ENCODE results near the gene SALL2. TPM values are rescaled to one million over a fixed set of nuclear protein-coding genes. Genes with fewer than 3 reads are reported as not detected.

The SALL2 gene
- total RNA-seq, 1 donor from 2014 or later: 263 TPM

- Histone ChIP-seq H3K4me2 (peak overlapping the region; percentile 92), H3K9ac (no peak overlapping the region)
- H3K27ac Mint-ChIP-seq: peak overlapping the region; percentile 100
Observed at GRCh38 chr14:21527318-21527679, 1.2 kb upstream of the SALL2 start.

DNA sequence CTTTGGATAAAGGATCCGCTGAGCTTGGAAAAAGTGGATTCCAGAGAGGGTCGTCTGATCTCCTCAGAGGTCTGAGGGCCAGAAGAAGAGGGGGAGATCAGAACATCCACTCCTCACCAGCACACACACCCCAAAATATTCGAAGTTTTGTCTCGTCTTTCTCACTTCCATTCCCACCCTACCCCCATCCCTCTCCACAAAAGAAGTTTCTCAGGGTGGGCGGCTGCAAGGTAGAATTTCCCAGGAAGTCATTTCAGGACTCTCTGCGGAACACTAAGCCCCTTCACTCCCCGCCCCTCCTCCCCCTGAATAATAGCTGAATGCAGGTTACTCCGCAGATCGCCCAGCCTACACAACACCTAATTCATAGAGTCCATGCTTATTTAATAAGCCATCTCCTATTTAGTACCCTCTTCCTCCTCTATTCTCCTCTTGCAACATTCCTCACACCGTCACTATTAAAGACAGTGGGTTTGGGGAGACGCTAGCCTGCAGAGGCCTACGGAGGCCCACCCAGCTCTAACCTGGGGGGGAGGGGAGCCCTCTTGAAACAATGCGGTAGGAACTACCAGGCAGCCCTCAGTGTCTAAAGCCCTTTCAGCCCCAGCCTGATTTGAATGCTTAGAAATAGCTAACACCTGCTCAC, 649 bp upstream of the SALL2 start:
- TF ChIP-seq EZH2phosphoT487 (IDR thresholded peaks at IDR 0.05) (no peak), EZH2 (IDR thresholded peaks at IDR 0.05) (no peak), CTCF (IDR thresholded peaks at IDR 0.05) (no peak)
- Histone ChIP-seq H3K79me2 (ENCODE audit: low read depth) (peaks cover 90% of the 10 kb centered on the region), H2AFZ (replicated peaks) (no peak overlapping the region), H3K9me3 (ENCODE audit: low read depth) (no peaks in the 10 kb centered on the region), H3K27ac (peak overlapping the region; percentile 100), H3K4me1 (peaks cover 74% of the 10 kb centered on the region), H4K20me1 (ENCODE audit: low read depth) (peaks cover 89% of the 10 kb centered on the region), H3K27me3 (no peaks in the 10 kb centered on the region), H3K4me2 (peak overlapping the region; percentile 92), H3K36me3 (peaks cover 19% of the 10 kb centered on the region), H3F3A (ENCODE audit: low read depth) (peaks cover 81% of the 10 kb centered on the region), H3K9ac (peak overlapping the region; percentile 20), H3K4me3 (peak overlapping the region; percentile 74)
- peaks cover 3% of the 10 kb centered on the region for H3K9me3 Mint-ChIP-seq
- H3K27ac Mint-ChIP-seq: peak overlapping the region; percentile 100
- DNase-seq (ENCODE audit: low spot score): peak; percentile 94
- H3K27me3 Mint-ChIP-seq (ENCODE audit: insufficient read depth, low read depth): peaks cover 17% of the 10 kb centered on the region
- peaks cover 73% of the 10 kb centered on the region for H3K4me1 Mint-ChIP-seq
- peaks cover 39% of the 10 kb centered on the region for H3K36me3 Mint-ChIP-seq
- peak overlapping the region; percentile 96 for H3K4me3 Mint-ChIP-seq

More at GRCh38 chr14:21527318-21527679, 1.2 kb upstream of the SALL2 start:
- H3K79me2 ChIP-seq (ENCODE audit: low read depth): peaks cover 90% of the 10 kb centered on the region
- peaks cover 15% of the 10 kb centered on the region for H3K27me3 Mint-ChIP-seq (ENCODE audit: insufficient read depth, low read depth)
- peak overlapping the region; percentile 96 for H3K4me3 Mint-ChIP-seq
- H4K20me1 ChIP-seq (ENCODE audit: low read depth): peaks cover 89% of the 10 kb centered on the region
- peaks cover 2% of the 10 kb centered on the region for H3K9me3 Mint-ChIP-seq
- H3K36me3 ChIP-seq: peaks cover 18% of the 10 kb centered on the region
- peak overlapping the region; percentile 100 for H3K27ac ChIP-seq
- H2AFZ ChIP-seq (replicated peaks): no peak overlapping the region
- peaks cover 73% of the 10 kb centered on the region for H3K4me1 Mint-ChIP-seq
- H3K4me1 ChIP-seq: peaks cover 74% of the 10 kb centered on the region
- TF ChIP-seq EZH2 (IDR thresholded peaks at IDR 0.05): no peak
- TF ChIP-seq EZH2phosphoT487 (IDR thresholded peaks at IDR 0.05): no peak
- peak overlapping the region; percentile 74 for H3K4me3 ChIP-seq
- H3K36me3 Mint-ChIP-seq: peaks cover 37% of the 10 kb centered on the region
- no peaks in the 10 kb centered on the region for H3K27me3 ChIP-seq
- DNase-seq (ENCODE audit: low spot score): no peak
- H3F3A ChIP-seq (ENCODE audit: low read depth): peaks cover 79% of the 10 kb centered on the region
- no peaks in the 10 kb centered on the region for H3K9me3 ChIP-seq (ENCODE audit: low read depth)

DNA sequence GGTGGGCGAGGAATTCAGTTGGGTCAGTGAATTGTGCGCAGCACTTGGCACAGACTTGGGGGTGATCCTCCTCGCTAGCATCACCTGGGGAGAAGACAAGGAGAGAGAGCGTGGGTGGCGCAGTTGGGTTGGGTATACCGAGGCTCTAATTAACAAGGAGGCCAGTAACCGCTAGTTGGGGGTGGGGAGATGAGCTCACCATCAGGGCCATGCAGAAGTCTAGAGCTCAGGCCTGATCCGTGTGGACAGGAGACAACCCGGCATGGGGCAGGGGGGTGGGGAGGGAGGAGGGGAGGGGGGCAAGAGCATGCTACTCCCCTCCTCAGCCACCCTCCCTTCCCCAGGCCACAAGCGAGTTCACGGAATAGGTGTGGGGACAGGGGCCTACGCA, 580 bp downstream of the SALL2 start:
- Histone ChIP-seq H2AFZ (replicated peaks) (no peak overlapping the region), H3K4me3 (peak overlapping the region; percentile 74), H3K36me3 (peaks cover 26% of the 10 kb centered on the region), H3K4me1 (peaks cover 75% of the 10 kb centered on the region), H4K20me1 (ENCODE audit: low read depth) (peaks cover 92% of the 10 kb centered on the region), H3K27me3 (no peaks in the 10 kb centered on the region), H3K9me3 (ENCODE audit: low read depth) (no peaks in the 10 kb centered on the region), H3K4me2 (peak overlapping the region; percentile 92), H3K9ac (peak overlapping the region; percentile 51), H3F3A (ENCODE audit: low read depth) (peaks cover 85% of the 10 kb centered on the region), H3K79me2 (ENCODE audit: low read depth) (peaks cover 90% of the 10 kb centered on the region), H3K27ac (peak overlapping the region; percentile 100)
- peaks cover 78% of the 10 kb centered on the region for H3K4me1 Mint-ChIP-seq
- peak; percentile 59 for DNase-seq (ENCODE audit: low spot score)
- H3K9me3 Mint-ChIP-seq: peaks cover 3% of the 10 kb centered on the region
- peaks cover 45% of the 10 kb centered on the region for H3K36me3 Mint-ChIP-seq
- H3K27ac Mint-ChIP-seq: peak overlapping the region; percentile 99
- H3K4me3 Mint-ChIP-seq: peak overlapping the region; percentile 96
- TF ChIP-seq EZH2phosphoT487 (IDR thresholded peaks at IDR 0.05): no peak
- peaks cover 17% of the 10 kb centered on the region for H3K27me3 Mint-ChIP-seq (ENCODE audit: insufficient read depth, low read depth)

DNA sequence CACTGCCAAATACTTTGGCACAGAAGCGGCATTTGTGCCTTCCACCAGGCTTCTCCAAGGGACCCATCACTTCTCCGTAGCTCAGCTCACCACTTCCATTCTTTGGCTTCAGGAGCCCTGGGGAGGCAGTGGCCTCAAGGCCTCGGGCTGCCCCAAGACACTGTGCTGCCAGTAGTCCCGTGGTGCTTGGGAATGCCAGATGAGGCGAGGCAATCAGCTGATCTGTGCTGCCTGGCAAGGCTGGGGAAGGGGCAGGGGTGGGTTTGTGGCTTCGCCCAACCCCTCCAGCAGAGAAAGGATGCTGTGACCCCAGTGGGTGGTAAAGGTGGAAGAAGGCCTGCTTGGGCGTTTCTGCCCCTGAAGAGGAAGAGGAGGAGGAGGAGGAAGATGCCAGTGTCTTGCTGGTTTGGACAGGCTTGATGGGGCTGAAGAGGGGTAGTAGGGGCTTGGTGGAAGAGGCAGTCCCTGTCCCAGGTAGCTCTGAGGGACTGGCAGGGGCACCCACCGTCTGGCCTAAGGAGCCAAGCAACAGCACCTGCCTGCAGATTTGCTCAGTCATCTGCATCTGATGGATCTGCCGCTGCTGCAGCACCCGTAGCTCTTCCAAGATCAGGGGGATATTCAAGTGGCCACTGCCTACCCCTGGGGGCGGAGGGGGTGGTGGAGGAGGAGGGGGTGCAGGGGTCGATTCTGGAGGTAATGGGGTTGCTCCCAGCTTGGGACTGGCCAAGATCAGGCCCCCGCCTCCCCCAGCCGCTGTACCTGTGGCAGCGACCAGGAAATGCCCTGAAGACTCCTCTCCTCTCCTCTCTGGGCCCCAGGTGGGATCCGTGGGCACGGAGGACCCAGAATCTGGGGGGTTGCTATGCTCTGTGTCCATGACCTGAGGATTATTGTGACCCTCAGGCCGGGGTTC, 1.3 kb downstream of the SALL2 start:
- Histone ChIP-seq H3K27ac (peak overlapping the region; percentile 100), H4K20me1 (ENCODE audit: low read depth) (peaks cover 93% of the 10 kb centered on the region), H2AFZ (replicated peaks) (no peak overlapping the region), H3K9me3 (ENCODE audit: low read depth) (no peaks in the 10 kb centered on the region), H3K9ac (no peak overlapping the region), H3K79me2 (ENCODE audit: low read depth) (peaks cover 89% of the 10 kb centered on the region), H3K4me3 (peak overlapping the region; percentile 74), H3K36me3 (peaks cover 28% of the 10 kb centered on the region), H3K27me3 (no peaks in the 10 kb centered on the region), H3K4me2 (peak overlapping the region; percentile 92), H3K4me1 (peaks cover 73% of the 10 kb centered on the region), H3F3A (ENCODE audit: low read depth) (peaks cover 88% of the 10 kb centered on the region)
- H3K4me3 Mint-ChIP-seq: peak overlapping the region; percentile 96
- H3K27me3 Mint-ChIP-seq (ENCODE audit: insufficient read depth, low read depth): peaks cover 17% of the 10 kb centered on the region
- peak overlapping the region; percentile 99 for H3K27ac Mint-ChIP-seq
- DNase-seq (ENCODE audit: low spot score): no peak
- H3K9me3 Mint-ChIP-seq: peaks cover 3% of the 10 kb centered on the region
- peaks cover 76% of the 10 kb centered on the region for H3K4me1 Mint-ChIP-seq
- H3K36me3 Mint-ChIP-seq: peaks cover 49% of the 10 kb centered on the region
- no peak for TF ChIP-seq EZH2 (IDR thresholded peaks at IDR 0.05)
